ENCODE results near the gene GRPEL2.
"Not testable (repeated sequence)": the region's sequence is repeated elsewhere in the genome, so short reads cannot be mapped to it uniquely, and the experiment has no call there.

GRPEL2 gene

DNA sequence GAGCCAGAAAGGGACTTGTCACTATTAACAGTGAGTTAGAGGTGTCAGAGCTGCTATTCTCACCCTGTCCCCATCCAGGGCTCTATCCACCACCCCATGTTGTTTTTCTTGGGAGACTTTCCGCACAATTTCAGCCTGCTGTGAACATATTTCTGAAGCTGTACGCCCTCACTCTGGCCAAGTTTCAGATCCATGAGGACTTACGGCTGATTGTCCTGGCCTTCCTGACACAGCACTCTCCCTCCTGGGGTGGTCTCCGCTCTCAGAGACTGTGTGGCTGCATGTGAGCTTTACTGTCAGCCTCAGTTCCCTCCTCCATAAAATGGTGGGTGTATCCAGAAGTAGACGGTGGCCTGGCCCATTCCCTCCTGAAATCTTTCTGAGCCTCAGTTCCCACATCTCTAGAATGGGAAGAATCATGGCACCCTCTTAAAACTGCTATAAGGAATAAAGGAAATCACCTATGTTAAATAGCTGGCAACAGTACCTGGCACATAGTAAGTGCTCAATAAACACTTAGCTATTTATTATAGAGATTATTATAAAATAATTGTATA lies 34.6 kb downstream of the GRPEL2 start:
- DNase-seq, result no peak

- no peak for DNase-seq
These were observed 35.3 kb downstream of the GRPEL2 start for GRCh38 chr5:149380466-149381121.

- DNase-seq, result no peak
These were observed 36.1 kb downstream of the GRPEL2 start for GRCh38 chr5:149381261-149381985.

- DNase-seq, result peak; percentile 31
These were observed 36.7 kb downstream of the GRPEL2 start for GRCh38 chr5:149381986-149382338.

- DNase-seq, result no peak
These were observed 37.4 kb downstream of the GRPEL2 start for GRCh38 chr5:149382517-149383220.

- no peak for DNase-seq
These were observed 38.1 kb downstream of the GRPEL2 start for GRCh38 chr5:149383399-149383798.

DNA sequence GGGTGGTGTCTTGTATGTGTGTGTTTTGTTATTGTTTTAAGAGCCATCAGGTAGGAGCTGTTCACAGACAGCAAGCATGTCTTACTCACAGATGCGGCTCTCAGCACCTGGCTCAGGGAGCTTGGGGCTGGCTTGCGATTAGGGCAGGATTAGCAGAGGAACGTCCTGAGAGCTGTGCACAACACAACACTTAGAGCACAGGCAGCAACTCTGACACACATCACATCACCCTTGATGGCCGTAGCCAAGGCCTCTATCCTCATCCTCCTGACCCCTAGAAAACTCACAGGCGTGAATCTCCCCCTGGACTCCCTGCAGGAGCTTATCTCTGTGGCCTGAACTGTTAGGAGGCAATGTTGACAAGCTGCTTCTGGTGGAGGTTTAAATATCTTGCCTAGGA lies 40.9 kb downstream of the GRPEL2 start:
- no peak for DNase-seq

- DNase-seq, result no peak
These were observed 41.9 kb downstream of the GRPEL2 start for GRCh38 chr5:149387081-149387631.

- DNase-seq, result peak; percentile 6
These were observed 42.7 kb downstream of the GRPEL2 start for GRCh38 chr5:149387982-149388381.

DNA sequence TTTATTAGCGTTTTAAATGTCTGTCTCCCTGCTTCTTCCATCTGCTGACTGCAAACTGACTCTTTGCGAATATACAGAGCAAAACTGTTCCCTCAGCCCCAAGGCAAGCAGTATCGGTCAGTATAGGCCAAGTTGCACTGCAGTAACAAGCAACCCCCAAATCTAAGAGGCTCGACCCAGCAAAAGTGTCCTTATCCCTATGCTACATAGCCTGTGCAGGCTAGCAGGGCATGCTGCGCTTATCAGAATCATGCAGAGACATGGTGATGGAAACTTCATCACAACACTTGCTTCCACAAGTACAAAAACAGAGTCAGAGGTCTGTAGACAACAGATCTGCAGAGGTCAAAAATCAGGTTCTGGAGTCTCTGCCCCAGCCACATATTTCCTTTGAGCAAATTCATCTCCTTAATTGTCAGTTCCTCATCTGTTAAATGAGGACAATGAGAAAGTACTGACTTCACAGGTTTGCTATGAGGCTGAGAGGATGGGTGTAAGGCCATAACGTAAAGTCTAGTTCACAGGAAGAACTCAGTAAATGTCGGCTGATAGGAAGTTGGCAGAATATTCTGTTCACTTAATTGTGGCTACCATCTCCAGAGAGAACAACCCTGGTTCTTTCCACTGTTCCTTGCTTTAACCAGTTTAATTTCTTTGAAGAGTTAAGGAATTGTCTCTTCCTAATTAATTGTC lies 43.3 kb downstream of the GRPEL2 start:
- DNase-seq, result no peak

DNA sequence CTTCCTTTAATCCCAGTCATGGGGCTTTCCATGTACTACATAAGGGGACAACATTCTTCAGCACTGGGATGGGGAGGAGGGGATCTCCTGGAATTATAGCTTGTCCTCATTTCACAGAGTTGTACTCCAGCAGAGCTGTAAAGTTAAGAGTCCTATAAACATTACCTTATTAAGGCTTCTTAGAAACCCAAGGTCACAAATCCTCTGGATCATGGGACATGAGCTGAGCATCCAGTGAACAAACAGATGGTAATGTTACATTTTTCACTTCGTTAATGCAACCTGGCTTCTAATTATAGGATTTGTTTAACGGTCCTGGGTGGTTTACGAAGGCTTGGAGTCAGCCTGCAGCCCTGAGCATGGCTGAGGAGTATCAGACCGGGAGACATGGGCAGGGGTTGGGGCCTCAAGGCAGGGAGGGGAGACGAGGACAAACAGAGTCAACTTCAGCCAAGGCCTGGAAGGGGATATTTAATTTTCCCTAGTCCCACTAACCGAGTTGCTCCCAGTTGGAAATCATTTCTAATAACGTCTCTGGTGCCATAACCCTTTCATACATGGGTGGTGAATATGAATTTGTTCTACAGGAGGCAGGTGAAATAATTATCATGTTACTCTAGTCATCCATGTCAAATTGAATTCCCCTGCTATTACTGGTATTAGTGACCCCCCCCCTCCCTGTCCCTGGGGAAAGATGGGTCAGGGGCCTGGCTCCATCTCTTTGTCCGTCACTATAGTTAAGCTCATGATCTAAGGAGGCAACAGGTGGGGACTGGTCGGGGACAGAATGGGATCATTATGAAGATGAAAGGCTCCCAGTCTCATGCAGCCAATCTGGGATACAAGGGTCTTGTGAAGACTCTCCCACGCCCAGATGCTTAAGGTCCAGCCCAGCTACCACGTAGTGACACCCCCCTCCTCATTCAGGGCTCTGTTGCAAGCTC lies 44.5 kb downstream of the GRPEL2 start:
- no peak for DNase-seq

DNA sequence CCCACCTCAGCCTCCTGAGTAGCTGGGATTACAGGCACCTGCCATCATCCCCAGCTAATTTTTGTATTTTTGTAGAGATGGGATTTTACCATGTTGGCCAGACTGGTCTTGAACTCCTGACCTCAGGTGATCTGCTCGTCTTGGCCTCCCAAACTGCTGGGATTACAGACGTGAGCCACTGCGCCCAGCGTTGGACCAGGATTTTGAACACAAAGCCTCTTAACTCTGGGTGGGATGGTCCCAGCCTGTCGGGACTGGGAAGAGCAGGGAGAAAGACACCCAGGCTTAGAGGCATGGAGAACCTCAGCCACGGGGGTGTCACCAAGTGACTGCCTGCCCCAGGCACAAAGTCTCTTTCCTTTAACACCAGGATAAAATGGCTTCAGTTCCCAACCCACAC lies 45.8 kb downstream of the GRPEL2 start:
- DNase-seq, result not testable (repeated sequence)

DNA sequence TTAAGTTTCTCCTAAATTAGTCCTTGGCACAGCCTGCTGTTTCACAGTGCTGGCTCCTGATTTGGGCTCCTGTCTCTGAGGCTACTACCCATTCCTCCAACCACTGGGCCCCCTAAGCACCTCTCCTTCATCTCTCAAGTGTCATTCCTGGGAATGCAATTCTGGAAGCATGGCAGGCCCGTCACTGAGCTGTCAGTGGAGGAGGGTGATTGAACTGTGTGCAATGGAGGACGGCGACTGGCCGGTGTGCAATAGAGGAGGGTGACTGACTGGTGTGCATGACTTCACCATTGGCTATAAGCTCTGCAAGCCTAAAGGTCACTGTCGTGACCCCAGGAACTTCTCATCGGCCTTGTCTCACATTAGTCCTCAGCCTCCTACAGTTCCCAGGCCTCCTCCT lies 46.2 kb downstream of the GRPEL2 start:
- DNase-seq, result no peak

DNA sequence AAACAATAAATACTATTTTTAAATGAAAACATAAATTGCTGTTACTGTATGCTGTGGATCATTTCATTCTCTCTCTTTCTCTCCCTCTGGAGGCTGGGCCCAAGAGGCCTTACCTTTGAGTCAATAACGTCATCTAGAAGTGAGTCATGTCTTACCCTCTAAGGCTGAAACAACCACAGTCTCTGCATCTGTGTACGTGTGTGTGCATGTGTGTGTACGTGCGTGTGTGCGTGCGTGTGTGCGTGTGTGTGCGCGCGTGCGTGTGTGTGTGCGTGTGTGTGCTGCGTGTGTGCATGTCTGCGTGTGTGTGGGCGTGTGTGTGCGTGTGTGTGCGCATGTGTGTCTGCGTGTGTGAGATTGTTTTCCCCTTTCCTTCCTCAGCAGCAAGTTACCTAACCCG lies 47.4 kb downstream of the GRPEL2 start:
- DNase-seq, result peak; percentile 9

- DNase-seq, result not testable (repeated sequence)
These were observed 49.7 kb downstream of the GRPEL2 start for GRCh38 chr5:149394996-149395395.

DNA sequence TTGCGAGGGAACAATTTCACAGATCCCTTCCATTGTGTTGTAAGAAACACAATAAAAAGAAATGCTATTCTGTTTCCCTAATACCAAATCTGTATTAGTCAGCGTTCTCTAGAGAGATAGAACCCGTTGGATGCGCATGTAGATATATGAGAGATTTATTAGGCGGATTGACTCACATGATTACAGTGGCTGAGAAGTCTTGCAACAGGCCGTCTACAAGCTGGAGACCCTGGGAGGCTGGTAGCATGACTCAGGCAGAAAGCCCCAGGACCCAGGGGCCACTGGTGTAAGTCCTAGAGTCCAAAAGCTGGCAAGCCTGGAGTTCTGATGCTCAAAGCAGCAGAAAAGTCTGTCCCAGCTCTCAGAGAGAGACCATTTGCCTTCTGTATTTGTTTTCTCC lies 52.2 kb downstream of the GRPEL2 start:
- DNase-seq, result no peak

DNA sequence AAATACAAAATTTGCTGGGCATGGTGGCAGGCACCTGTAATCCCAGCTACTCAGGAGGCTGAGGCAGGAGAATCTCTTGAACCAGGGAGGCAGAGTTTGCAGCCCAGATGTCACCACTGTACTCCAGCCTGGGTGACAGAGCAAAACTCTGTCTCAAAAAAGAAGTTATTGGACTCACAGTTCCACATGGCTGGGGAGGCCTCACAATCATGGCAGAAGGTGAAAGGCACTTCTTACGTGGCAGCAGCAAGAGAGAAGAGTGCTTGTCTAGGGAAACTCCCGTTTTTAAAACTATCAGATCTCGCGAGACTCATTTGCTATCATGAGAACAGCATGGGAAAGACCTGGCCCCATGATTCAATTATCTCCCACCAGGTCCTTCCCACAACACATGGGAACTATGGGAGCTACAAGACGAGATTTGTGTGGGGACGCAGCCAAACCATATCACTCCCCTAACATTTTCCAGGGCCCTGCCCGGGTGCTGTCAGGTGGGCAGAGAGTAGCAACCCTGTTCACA lies 53.5 kb downstream of the GRPEL2 start:
- not testable (repeated sequence) for DNase-seq

DNA sequence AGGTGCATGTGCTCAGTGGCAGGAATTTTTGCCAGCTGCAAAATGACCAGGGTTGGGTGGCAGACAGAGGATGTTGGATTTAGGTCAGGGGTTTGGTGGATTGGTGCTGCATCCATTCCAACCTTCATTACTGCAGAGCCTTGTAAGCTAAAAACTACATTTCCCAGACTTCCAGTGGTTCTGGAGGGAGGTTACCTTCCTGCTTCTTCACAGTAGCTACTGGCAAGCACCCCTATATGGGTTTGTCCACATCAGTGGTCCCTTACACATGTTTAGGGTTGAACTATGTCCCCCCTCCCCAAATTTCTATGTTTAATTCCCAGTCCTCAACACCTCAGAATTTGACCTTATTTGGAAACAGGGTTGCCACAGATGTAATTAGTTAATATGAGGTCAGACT lies 54.5 kb downstream of the GRPEL2 start:
- no peak for DNase-seq

DNA sequence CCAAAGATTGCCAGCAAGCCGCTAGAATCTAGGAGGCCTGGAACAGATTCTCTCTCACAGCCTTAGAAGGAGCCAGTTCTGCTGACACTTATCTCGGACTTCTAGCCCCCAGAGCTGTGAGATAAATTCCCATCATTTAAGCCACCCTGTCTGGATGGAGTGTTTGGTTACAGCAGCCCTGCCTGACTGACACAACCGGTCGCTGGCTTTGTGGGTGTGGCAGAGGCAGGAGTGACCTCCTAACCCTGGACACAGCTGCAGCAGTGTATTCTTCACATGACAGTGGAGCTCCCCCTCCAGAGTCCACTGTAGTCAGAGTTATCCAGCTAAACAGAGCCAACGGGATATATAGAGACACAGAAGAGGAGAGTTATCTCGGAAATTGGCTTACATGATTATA lies 55.0 kb downstream of the GRPEL2 start:
- no peak for DNase-seq

- no peak for DNase-seq
These were observed 55.8 kb downstream of the GRPEL2 start for GRCh38 chr5:149401051-149401450.

- no peak for DNase-seq
These were observed 57.0 kb downstream of the GRPEL2 start for GRCh38 chr5:149402291-149402690.
